HG02678 (cell line): ENCODE data around the gene YDJC.
"Not testable (repeated sequence)": the region's sequence is repeated elsewhere in the genome, so short reads cannot be mapped to it uniquely, and the experiment has no call there.

ENCODE experiments used
- ATAC-seq: cut with Tn5 transposase; IDR thresholded peaks from one replicate; pipeline ENCODE4 v1.9.1; 2021; ENCODE audit warnings: mild to moderate bottlenecking, moderate library complexity; ENCODE audit not compliant: unreplicated experiment

The YDJC gene

DNA sequence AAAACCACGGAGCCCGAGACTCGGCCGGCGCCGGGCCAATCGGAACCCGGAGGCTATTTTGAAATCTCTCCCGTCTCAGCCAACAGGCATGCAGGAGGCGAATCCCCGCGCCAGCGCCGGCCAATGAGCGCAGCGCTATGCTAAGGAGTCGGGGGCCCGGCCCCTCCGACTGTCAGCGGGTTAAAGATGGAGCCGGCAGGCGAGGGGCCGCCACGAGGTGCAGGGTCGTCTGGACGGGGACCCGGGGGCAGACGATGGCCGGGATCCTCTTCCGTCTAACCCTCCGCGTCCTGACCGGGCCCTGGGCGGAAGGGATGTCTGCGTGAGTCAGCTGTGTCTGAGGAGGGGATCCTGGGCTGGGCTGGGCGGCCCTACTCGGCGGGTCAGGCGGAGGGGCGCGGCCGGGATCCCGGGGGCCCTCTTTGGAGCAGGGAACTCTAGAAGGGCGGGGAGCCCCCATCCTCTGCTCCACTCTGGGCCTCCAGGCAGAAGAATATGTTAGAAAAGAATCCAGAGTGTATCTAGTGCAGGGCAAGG lies 22.3 kb upstream of the YDJC start:
- ATAC-seq, result peak; percentile 87

DNA sequence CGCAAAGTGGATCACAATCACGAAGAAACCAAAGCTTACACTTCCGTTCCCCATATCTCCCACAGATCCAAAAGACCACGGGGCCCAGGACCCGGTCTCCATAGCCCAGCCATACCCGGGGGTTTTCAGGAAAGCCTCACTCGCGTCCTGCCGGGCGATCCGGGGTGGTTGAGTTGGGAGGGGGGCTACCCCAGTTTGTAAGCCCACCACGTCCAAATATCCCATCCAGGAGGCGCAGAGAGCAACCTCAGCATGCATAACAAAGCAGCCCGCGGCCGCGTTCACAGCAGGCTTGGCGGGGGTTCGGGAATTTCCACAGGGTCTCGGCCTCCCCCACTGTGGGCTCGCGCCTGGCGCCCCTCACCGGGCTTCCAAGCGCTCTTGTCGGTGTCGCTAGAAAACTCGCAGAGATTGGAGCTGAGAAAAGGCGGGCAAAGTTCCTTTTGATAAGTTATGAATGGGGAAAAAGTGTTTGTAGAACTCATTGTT lies 21.7 kb upstream of the YDJC start:
- ATAC-seq, result peak; percentile 21

GRCh38 chr22:21650823-21651520 lies 21.1 kb upstream of the YDJC start:
- ATAC-seq, result no peak

DNA sequence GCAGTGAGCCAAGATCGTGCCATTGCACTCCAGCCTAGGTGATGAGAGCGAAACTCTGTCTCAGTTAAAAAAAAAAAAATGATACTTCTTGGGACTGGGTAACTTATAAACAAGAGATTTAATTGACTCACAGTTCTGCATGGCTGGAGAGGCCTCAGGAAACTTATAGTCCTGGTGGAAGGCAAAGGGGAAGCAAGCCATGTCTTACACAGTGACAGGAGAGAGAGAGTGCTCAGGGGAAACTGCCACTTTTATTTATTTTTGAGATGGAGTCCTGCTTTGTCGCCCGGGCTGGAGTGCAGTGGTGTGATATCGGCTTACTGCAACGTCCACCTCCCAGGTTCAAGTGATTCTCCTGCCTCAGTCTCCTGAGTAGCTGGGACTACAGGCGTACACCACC lies 20.5 kb upstream of the YDJC start:
- no peak for ATAC-seq

GRCh38 chr22:21646608-21647590 lies 17.1 kb upstream of the YDJC start:
- ATAC-seq, result no peak

GRCh38 chr22:21645513-21645912 lies 15.7 kb upstream of the YDJC start:
- ATAC-seq, result not testable (repeated sequence)

GRCh38 chr22:21643533-21644357 lies 13.9 kb upstream of the YDJC start:
- ATAC-seq, result no peak

- ATAC-seq, result no peak
Measured at GRCh38 chr22:21642584-21643448, 13.0 kb upstream of the YDJC start.

- peak; percentile 92 for ATAC-seq
Measured at GRCh38 chr22:21641789-21642583, 12.2 kb upstream of the YDJC start, which contains the start of gene SDF2L1. TSS of gene SDF2L1 (plus strand) at chr22:21642302. CDS start at chr22:21642337, 35 bp downstream.

DNA sequence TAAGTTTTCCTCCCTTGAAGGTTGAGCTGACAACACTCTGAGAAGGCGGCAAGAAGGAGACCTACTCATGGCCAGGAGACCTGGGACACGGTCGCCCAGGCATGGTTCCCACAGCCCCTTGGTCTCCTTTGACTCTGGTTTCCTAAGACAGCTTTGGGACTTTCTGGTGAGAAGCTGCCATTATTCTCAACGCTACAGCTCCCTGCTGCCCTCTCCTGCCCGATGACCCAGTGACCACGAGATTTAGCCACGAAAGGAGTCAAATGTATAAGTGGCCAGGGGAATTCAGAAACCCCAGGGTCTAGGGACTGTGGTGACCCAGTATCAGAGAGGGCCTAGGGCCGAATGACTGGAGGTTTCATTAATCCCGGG lies 11.6 kb upstream of the YDJC start:
- no peak for ATAC-seq

GRCh38 chr22:21640810-21641209 lies 11.0 kb upstream of the YDJC start:
- no peak for ATAC-seq

GRCh38 chr22:21639359-21639758 lies 9.5 kb upstream of the YDJC start:
- ATAC-seq, result no peak

- ATAC-seq, result not testable (repeated sequence)
Measured at GRCh38 chr22:21637450-21637849, 7.6 kb upstream of the YDJC start.

DNA sequence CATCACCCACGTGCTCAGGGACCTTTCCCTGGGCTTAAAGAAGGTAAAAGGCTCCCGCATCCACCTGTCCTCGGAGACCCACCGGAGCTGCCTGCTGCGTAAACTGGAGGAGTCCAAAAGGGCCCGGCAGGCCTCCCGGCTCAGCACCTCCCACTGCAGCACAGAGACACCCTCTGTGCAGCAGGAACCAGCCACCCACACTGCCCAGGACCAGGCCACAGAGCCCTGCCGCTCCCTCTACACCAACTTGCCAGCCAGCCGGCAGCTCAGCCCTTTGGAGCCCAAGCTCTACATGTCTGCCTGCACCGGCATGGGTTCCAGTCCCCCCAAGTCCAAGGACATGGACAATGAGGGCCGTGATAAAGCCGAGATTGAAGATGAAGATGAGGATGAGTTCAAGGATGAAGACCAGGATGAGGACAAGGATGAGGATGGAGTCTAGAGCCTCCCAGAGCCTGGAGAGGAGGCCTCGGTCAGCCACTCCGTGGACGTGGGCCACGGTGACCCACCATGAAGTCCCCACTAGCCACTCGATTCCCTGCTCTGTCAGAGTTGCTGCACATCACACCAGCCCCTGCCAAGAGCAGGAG lies 6.9 kb upstream of the YDJC start:
- ATAC-seq, result no peak

DNA sequence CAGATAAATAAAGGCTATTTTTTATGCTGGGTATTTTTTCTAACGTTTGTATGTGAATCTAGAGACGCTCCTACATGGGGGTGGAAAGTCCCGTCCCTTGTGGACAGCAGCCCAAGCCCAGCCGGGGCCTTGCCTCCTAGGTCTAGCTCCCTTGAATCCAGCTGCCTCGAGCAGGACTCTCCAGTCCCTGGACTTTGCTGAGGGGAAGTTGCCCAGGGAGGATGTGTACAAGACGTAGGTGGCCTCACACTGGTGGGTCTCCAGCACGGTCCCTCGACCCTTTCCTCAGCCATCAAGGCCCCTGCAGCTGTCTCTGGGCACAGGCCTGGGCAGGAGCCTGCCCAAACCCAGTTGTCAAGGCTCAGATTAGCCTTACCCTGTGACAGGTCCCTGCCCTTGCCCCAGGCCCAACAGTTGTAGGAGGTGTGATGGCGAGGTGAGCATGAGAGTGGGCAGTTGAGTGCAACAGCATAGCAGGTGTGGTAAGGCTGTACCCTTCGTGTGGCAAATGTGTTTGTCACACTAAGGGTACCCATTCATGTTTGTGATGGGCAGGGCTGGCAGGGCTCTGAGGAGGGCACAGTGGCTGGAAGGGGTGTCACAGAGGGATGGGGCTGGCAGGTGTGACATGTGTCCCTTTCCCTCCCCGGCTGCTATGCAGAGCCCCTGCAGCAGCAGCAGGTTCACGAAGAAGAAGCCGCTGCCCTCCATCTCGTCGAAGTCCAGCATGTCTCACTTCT lies 6.1 kb upstream of the YDJC start:
- no peak for ATAC-seq

GRCh38 chr22:21634844-21635243 lies 5.0 kb upstream of the YDJC start:
- ATAC-seq, result no peak

DNA sequence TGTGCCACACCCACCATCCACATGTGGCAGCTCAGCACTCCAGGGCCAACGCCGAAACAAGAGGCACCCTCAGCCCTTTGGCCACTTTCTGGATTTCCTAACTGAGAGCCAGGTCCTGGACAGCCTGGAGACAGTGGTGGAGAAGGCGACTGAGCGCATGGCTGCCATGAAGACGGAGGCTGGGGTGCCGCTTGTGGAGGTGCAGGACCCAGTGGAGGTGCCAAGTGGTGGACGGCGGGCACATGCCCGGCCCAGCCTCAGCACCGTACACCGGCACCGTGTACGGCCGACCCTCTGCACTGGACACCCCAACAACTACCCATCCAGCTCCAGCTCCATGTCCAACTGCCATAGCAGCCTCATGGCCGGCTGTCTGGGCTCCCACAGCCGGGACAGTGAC lies 4.3 kb upstream of the YDJC start:
- ATAC-seq, result no peak

DNA sequence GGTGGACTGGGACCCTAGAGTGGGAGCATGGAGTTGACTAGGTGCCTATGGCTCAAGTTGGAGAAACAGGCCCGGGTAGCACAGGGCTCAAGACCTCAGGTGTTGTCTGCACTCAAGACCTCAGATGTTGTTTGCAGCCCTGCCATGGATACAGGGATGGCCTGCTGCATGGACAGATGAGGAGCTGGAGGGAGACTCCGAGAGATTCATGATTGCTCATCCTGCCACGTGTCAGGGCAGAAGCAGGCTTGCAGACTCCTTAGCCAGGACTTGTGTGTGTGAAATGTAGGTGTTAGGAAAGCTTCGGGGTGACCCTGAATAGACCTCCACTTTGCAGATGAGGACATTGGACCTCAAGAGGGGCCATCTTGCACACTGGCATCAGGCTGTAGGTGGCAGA lies 3.7 kb upstream of the YDJC start:
- ATAC-seq, result no peak
